ENCODE measurements around the gene MYO18B.

Gene MYO18B

DNA sequence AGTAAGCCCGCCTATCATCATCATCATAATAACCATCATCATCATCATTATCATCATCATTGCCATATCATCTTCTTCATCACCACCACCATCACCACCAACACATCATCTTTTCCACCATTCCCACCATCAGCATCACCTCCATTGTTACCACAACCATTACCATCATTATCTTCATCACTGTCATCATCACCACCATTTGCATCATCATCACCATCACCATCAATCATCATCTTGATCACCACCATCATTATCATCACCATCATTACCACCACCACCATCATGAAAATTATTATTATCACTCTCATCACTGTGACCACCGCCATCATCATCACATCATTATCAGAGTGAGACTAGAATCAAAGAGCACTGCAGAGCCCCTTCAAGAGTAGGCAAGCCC is 227.9 kb downstream of the MYO18B start:
- H3K27me3 ChIP-seq (replicated peaks; ENCODE audit: control insufficient read depth, insufficient read depth, low read length): no peaks in the 10 kb centered on the region
- no peaks in the 10 kb centered on the region for H3K36me3 ChIP-seq (ENCODE audit: control insufficient read depth, insufficient read depth, low read length)
- DNase-seq (ENCODE audit: extremely low read depth, insufficient read length): no peak
- H3K4me3 ChIP-seq (replicated peaks; ENCODE audit: low read depth, low read length): no peak overlapping the region
- TF ChIP-seq, protein P1, sequence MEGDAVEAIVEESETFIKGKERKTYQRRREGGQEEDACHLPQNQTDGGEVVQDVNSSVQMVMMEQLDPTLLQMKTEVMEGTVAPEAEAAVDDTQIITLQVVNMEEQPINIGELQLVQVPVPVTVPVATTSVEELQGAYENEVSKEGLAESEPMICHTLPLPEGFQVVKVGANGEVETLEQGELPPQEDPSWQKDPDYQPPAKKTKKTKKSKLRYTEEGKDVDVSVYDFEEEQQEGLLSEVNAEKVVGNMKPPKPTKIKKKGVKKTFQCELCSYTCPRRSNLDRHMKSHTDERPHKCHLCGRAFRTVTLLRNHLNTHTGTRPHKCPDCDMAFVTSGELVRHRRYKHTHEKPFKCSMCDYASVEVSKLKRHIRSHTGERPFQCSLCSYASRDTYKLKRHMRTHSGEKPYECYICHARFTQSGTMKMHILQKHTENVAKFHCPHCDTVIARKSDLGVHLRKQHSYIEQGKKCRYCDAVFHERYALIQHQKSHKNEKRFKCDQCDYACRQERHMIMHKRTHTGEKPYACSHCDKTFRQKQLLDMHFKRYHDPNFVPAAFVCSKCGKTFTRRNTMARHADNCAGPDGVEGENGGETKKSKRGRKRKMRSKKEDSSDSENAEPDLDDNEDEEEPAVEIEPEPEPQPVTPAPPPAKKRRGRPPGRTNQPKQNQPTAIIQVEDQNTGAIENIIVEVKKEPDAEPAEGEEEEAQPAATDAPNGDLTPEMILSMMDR (IDR thresholded peaks at IDR 0.05; ENCODE audit: insufficient read depth, low read length, poor library complexity, severe bottlenecking): no peak

DNA sequence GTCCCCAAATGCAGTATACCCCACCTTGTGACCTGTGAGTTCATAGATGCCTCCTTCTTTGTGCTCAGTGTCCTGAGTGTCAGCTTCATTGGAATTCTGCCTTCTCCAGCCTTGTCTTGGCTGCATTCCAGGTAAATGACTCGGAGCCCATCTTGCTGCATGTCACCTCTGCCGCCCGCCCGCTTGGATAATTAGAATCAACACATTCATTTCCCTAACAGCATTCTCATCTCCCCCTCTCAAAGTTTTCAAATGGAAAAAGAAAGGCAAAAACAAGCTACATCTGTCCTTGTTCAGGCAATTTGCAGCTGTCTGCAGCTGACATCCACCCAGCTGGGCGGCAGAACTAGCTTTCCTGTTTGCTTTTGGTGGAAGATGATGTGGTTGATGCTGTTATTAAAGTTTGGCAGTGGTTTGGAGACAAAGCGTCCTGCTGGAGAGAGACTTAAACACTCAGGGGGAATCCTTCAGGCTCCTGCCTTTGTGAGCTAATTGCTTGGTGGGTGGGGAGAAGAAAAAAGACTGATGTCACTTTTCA is 228.5 kb downstream of the MYO18B start:
- DNase-seq (ENCODE audit: extremely low read depth, insufficient read length): no peak
- no peaks in the 10 kb centered on the region for H3K27me3 ChIP-seq (replicated peaks; ENCODE audit: control insufficient read depth, insufficient read depth, low read length)
- H3K36me3 ChIP-seq (ENCODE audit: control insufficient read depth, insufficient read depth, low read length): no peaks in the 10 kb centered on the region
- no peak overlapping the region for H3K4me3 ChIP-seq (replicated peaks; ENCODE audit: low read depth, low read length)
- TF ChIP-seq, protein P1 (IDR thresholded peaks at IDR 0.05; ENCODE audit: insufficient read depth, low read length, poor library complexity, severe bottlenecking): no peak

DNA sequence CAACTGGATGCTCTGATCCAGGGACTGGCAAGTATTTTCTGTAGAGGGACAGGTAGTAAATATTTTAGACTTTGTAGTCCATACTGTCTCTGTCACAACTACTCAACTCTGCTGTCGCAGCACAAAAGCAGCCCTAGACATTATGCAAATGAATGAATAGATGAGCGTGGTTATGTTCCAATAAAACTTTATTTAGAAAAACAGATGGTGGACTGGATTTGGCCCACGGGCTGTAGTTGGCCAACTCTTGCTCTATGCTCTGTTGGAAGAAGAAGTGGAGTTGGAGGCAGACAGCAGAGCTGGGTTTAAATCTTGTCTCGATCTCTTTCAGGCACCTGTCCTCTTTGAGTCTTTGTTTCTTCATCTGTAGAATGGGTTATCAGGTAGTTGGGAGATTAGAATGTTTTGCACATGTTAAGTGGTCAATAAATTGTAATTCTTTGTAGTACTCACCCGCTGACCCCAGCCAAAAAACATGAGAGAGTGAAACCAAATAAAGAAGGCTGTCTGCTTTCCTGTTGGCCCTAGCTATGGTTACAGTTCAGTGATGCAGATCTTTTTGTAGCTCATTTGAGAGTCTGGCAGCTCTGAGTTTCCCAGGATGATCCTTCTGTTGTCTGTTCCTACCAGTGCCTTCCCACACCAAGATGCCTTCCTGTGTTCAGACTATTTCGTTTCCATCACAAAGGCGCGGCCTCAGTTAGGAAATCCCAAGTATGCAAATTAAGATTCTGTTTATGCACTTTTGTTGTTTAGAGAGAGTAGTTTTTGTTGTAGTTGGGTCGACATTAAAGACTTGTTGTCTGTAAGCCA is 229.2 kb downstream of the MYO18B start:
- Histone ChIP-seq H3K4me3 (replicated peaks; ENCODE audit: low read depth, low read length) (no peak overlapping the region; the same call in 1 of the 2 replicates), H3K36me3 (ENCODE audit: control insufficient read depth, insufficient read depth, low read length) (no peaks in the 10 kb centered on the region), H3K27me3 (replicated peaks; ENCODE audit: control insufficient read depth, insufficient read depth, low read length) (no peaks in the 10 kb centered on the region)
- TF ChIP-seq, protein P1 (IDR thresholded peaks at IDR 0.05; ENCODE audit: insufficient read depth, low read length, poor library complexity, severe bottlenecking): no peak
- no peak for DNase-seq (ENCODE audit: extremely low read depth, insufficient read length)

DNA sequence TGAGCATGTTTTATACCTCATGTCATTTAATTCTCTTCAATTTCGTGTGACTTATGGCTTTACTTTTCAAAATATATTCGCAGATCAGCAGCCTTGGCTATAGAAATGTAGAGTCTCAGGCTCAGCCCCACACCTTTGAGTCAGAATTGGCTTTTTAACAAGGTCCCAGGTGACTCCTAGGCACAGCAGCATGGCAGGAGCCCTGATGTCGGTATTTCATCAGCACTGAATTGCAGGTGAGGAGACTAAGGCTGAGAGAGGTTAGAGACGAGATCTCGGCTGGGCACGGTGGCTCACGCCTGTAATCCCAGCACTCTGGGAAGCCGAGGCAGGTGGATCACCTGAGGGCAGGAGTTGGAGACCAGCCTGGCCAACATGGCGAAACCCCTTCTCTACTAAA is 230.4 kb downstream of the MYO18B start:
- H3K4me3 ChIP-seq (replicated peaks; ENCODE audit: low read depth, low read length): no peak overlapping the region
- H3K36me3 ChIP-seq (ENCODE audit: control insufficient read depth, insufficient read depth, low read length): no peaks in the 10 kb centered on the region
- TF ChIP-seq, protein P1 (IDR thresholded peaks at IDR 0.05; ENCODE audit: insufficient read depth, low read length, poor library complexity, severe bottlenecking): no peak
- no peak for DNase-seq (ENCODE audit: extremely low read depth, insufficient read length)
- no peaks in the 10 kb centered on the region for H3K27me3 ChIP-seq (replicated peaks; ENCODE audit: control insufficient read depth, insufficient read depth, low read length)

DNA sequence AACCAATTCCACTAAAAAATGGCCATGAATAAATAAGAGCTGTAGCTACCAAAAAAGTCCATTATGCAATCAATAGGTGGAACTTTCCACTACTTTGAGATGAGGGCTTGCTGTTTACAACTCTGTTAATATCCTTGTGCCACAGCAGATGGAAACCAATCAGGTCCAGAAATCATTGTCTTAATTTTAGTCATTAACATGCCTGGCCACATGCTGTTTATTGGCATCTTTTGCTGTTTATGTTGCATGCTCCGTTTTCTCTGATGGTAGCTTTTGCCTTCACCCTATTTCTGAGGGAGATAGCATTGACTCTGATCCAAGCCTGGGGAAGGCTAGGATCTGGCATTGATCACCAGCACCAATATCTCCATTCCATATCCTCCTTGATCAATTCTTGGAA is 234.4 kb downstream of the MYO18B start:
- Histone ChIP-seq H3K4me3 (replicated peaks; ENCODE audit: low read depth, low read length) (no peak overlapping the region), H3K27me3 (replicated peaks; ENCODE audit: control insufficient read depth, insufficient read depth, low read length) (no peaks in the 10 kb centered on the region), H3K36me3 (ENCODE audit: control insufficient read depth, insufficient read depth, low read length) (no peaks in the 10 kb centered on the region)
- TF ChIP-seq, protein P1 (IDR thresholded peaks at IDR 0.05; ENCODE audit: insufficient read depth, low read length, poor library complexity, severe bottlenecking): no peak
- DNase-seq (ENCODE audit: extremely low read depth, insufficient read length): no peak

Measured in GM06990 (cell line).